PC-3 (cell line): ENCODE data around the gene TIMM17B.
"Not testable (repeated sequence)": the region's sequence is repeated elsewhere in the genome, so short reads cannot be mapped to it uniquely, and the experiment has no call there.

Source experiments
- EZH2 ChIP-seq: fragments of 300-600 bp; sonication (generic); IDR thresholded peaks from one replicate; pipeline ENCODE4 v1.6.1; 2017; ENCODE audit warnings: antibody characterized with exemption, mild to moderate bottlenecking, low read length; ENCODE audit not compliant: unreplicated experiment
- EZH2phosphoT487 ChIP-seq: fragments of 300-600 bp; sonication (generic); IDR thresholded peaks from 2 replicates; pipeline ENCODE4 v1.6.1; 2018; ENCODE audit warnings: mild to moderate bottlenecking, antibody characterized with exemption, low read length, borderline replicate concordance
- TF ChIP-seq, protein P1 (sequence below): fragments of 300-600 bp; sonication (generic); conservative IDR thresholded peaks from 2 replicates; pipeline ENCODE4 v1.5.1; 2017; ENCODE audit warnings: antibody characterized with exemption, low read depth, mild to moderate bottlenecking, low read length

DNA sequence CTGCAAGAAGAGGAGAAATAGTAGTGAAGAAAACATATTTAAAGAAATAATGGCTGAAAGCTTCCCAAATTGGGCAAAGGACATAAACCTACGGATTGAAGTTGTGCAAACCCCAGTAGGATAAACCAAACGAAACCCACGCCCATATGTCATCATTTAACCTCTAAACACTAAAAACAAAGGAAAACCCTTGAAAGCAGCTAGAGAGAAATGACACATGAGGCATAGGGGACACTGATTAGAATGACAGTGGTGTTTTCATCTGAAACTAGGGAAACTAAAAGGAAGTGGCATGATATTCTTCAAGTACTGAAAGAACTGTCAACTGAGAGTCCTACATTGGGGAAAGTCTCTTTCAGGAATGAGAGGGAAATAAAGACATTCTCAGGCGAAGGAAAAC lies 20.6 kb downstream of the TIMM17B start:
- TF ChIP-seq, protein P1, sequence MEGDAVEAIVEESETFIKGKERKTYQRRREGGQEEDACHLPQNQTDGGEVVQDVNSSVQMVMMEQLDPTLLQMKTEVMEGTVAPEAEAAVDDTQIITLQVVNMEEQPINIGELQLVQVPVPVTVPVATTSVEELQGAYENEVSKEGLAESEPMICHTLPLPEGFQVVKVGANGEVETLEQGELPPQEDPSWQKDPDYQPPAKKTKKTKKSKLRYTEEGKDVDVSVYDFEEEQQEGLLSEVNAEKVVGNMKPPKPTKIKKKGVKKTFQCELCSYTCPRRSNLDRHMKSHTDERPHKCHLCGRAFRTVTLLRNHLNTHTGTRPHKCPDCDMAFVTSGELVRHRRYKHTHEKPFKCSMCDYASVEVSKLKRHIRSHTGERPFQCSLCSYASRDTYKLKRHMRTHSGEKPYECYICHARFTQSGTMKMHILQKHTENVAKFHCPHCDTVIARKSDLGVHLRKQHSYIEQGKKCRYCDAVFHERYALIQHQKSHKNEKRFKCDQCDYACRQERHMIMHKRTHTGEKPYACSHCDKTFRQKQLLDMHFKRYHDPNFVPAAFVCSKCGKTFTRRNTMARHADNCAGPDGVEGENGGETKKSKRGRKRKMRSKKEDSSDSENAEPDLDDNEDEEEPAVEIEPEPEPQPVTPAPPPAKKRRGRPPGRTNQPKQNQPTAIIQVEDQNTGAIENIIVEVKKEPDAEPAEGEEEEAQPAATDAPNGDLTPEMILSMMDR, result not testable (repeated sequence)
- not testable (repeated sequence) for TF ChIP-seq EZH2, EZH2phosphoT487
